Stimulated activated CD8-positive, alpha-beta memory T cell treated with anti-CD3 and anti-CD28 coated beads, Interleukin-7, amount 100 ng/mL, for 24 hours (primary cell): ENCODE measurements around the gene FRRS1.
"Not testable (repeated sequence)": the region's sequence is repeated elsewhere in the genome, so short reads cannot be mapped to it uniquely, and the experiment has no call there.

Experiments used
- DNase-seq: peaks from one replicate; pipeline ENCODE4 v3.0.0-alpha.2; 2020; ENCODE audit warnings: low read depth

FRRS1 gene

GRCh38 chr1:99764439-99764838, 2.0 kb downstream of the FRRS1 start:
- DNase-seq = no peak

- no peak for DNase-seq
Observed at GRCh38 chr1:99763956-99764355, 2.5 kb downstream of the FRRS1 start.

- no peak for DNase-seq
Observed at GRCh38 chr1:99761774-99762173, 4.7 kb downstream of the FRRS1 start.

GRCh38 chr1:99759518-99760160, 6.8 kb downstream of the FRRS1 start:
- DNase-seq = no peak

- not testable (repeated sequence) for DNase-seq
Observed at GRCh38 chr1:99758686-99759517, 7.5 kb downstream of the FRRS1 start.

GRCh38 chr1:99758073-99758511, 8.3 kb downstream of the FRRS1 start:
- DNase-seq = no peak

GRCh38 chr1:99756598-99756997, 9.8 kb downstream of the FRRS1 start:
- no peak for DNase-seq

GRCh38 chr1:99755664-99756063, 10.8 kb downstream of the FRRS1 start:
- no peak for DNase-seq

- no peak for DNase-seq
Observed at GRCh38 chr1:99754697-99755096, 11.7 kb downstream of the FRRS1 start.

GRCh38 chr1:99754055-99754626, 12.3 kb downstream of the FRRS1 start:
- DNase-seq = no peak

- no peak for DNase-seq
Observed at GRCh38 chr1:99751877-99752504, 14.4 kb downstream of the FRRS1 start.

- DNase-seq = no peak
Observed at GRCh38 chr1:99749504-99750347, 16.7 kb downstream of the FRRS1 start.

- no peak for DNase-seq
Observed at GRCh38 chr1:99748419-99748818, 18.0 kb downstream of the FRRS1 start.

GRCh38 chr1:99745684-99746083, 20.8 kb downstream of the FRRS1 start:
- no peak for DNase-seq

GRCh38 chr1:99745061-99745460, 21.4 kb downstream of the FRRS1 start:
- DNase-seq = no peak

- no peak for DNase-seq
Observed at GRCh38 chr1:99740141-99740540, 26.3 kb downstream of the FRRS1 start.

GRCh38 chr1:99738858-99739465, 27.5 kb downstream of the FRRS1 start:
- DNase-seq = no peak

GRCh38 chr1:99737016-99737415, 29.4 kb downstream of the FRRS1 start:
- DNase-seq = no peak

GRCh38 chr1:99735852-99736251, 30.6 kb downstream of the FRRS1 start:
- no peak for DNase-seq

- no peak for DNase-seq
Observed at GRCh38 chr1:99731384-99731783, 35.1 kb downstream of the FRRS1 start.

GRCh38 chr1:99728494-99729235, 37.8 kb downstream of the FRRS1 start:
- no peak for DNase-seq
